Smooth muscle cell (in vitro differentiated cells): ENCODE measurements around the gene GRIA4. TPM values are rescaled to one million over a fixed set of nuclear protein-coding genes. Genes with fewer than 3 reads are reported as not detected.

Source experiments
- DNase-seq: peaks from one replicate; lab custom pipeline; 2025; ENCODE audit not compliant: unreplicated experiment; lab: John Stamatoyannopoulos, UW
- H2AFZ ChIP-seq: fragments of 200-600 bp; sonication (generic); 2 replicates; pipeline ENCODE4 v1.6.0; 2016; ENCODE audit warnings: antibody characterized with exemption, low read depth, mild to moderate bottlenecking
- H3F3A ChIP-seq: fragments of 200-600 bp; sonication (generic); 2 replicates; pipeline ENCODE4 v1.6.0; 2017; ENCODE audit warnings: antibody characterized with exemption, low read depth
- H3K27ac ChIP-seq: fragments of 200-600 bp; sonication (generic); 2 replicates; pipeline ENCODE4 v1.5.1; 2016; ENCODE audit warnings: low read depth, mild to moderate bottlenecking
- H3K27me3 ChIP-seq: fragments of 200-600 bp; sonication (generic); 2 replicates; pipeline ENCODE4 v1.6.1; 2016; ENCODE audit warnings: low read depth, mild to moderate bottlenecking
- H3K36me3 ChIP-seq: fragments of 200-600 bp; sonication (generic); 2 replicates; pipeline ENCODE4 v1.5.1; 2016; ENCODE audit warnings: low read depth
- H3K4me1 ChIP-seq: fragments of 200-600 bp; sonication (generic); 2 replicates; pipeline ENCODE4 v1.5.1; 2016; ENCODE audit warnings: low read depth
- H3K4me2 ChIP-seq: fragments of 200-600 bp; sonication (generic); 2 replicates; pipeline ENCODE4 v1.6.0; 2016; ENCODE audit warnings: mild to moderate bottlenecking
- H3K4me3 ChIP-seq: fragments of 200-600 bp; sonication (generic); 2 replicates; pipeline ENCODE4 v1.5.1; 2016; ENCODE audit warnings: mild to moderate bottlenecking
- H3K79me2 ChIP-seq: fragments of 200-600 bp; sonication (generic); 2 replicates; pipeline ENCODE4 v1.6.0; 2016; ENCODE audit warnings: low read depth, mild to moderate bottlenecking
- H3K9ac ChIP-seq: fragments of 200-600 bp; sonication (generic); 2 replicates; pipeline ENCODE4 v1.6.0; 2016; ENCODE audit warnings: low read depth
- H3K9me3 ChIP-seq: fragments of 200-600 bp; sonication (generic); replicated peaks from 2 replicates; pipeline ENCODE4 v1.5.1; 2016; ENCODE audit warnings: low read depth
- H4K20me1 ChIP-seq: fragments of 200-600 bp; sonication (generic); 2 replicates; pipeline ENCODE4 v1.6.0; 2016; ENCODE audit warnings: low read depth
- CTCF ChIP-seq: fragments of 200-600 bp; sonication (generic); IDR thresholded peaks from 2 replicates; pipeline ENCODE4 v1.5.1; 2017; ENCODE audit warnings: borderline replicate concordance, mild to moderate bottlenecking, antibody characterized with exemption; ENCODE audit not compliant: insufficient read depth, poor library complexity, severe bottlenecking
- WGBS: methylation state at CpG from one replicate; pipeline ENCODE4 v1.1.7; 2016; ENCODE audit warnings: low lambda C conversion rate; 5-methylcytosine and 5-hydroxymethylcytosine counted together
- polyA plus RNA-seq: library from polyadenylated mRNA; unstranded; fragments of >200 nt; fragmentation: Nextera tagmentation; extraction: Ambion mirVana; gene quantifications from 2 replicates; pipeline ENCODE4 v1.2.1, GENCODE V29; 2016
- total RNA-seq: library from RNA; depleted of rRNA; stranded (reverse); fragments of >200 nt; gene quantifications from 2 replicates; pipeline ENCODE4 v1.2.3, GENCODE V29; 2014

Gene GRIA4
- total and polyA plus RNA-seq, 2 experiments from 2014 or later, result 3.1 TPM; not detected in 1

- Histone ChIP-seq H3K79me2 (no peaks in the 10 kb centered on the region), H4K20me1 (no peaks in the 10 kb centered on the region), H3K9me3 (no peaks in the 10 kb centered on the region), H3K27me3 (peaks cover 73% of the 10 kb centered on the region), H3K27ac (no peak overlapping the region), H3K4me3 (no peak overlapping the region), H3K4me2 (no peak overlapping the region), H2AFZ (no peak overlapping the region), H3K36me3 (no peaks in the 10 kb centered on the region), H3K4me1 (peaks cover 3% of the 10 kb centered on the region), H3F3A (no peaks in the 10 kb centered on the region), H3K9ac (no peak overlapping the region)
- 11% methylated on average over 7 of the region's 7 CpGs for WGBS
- DNase-seq, result no peak
- TF ChIP-seq CTCF, result peak; percentile 25
Measured at GRCh38 chr11:105609341-105609781, 512 bp upstream of the GRIA4 start.

- Histone ChIP-seq H3K9ac (no peak overlapping the region), H3K9me3 (no peaks in the 10 kb centered on the region), H3K4me1 (peaks cover 3% of the 10 kb centered on the region), H3K4me2 (peak overlapping the region; percentile 91), H4K20me1 (no peaks in the 10 kb centered on the region), H3K79me2 (no peaks in the 10 kb centered on the region), H3F3A (no peaks in the 10 kb centered on the region), H3K27ac (no peak overlapping the region), H2AFZ (peak overlapping the region; percentile 55), H3K36me3 (no peaks in the 10 kb centered on the region), H3K4me3 (peak overlapping the region; percentile 46), H3K27me3 (peaks cover 78% of the 10 kb centered on the region)
- DNase-seq, result no peak
- no peak for TF ChIP-seq CTCF
- 5% methylated on average over 21 of the region's 21 CpGs for WGBS
Measured at GRCh38 chr11:105610871-105611571, 1.1 kb downstream of the GRIA4 start.

- no peaks in the 10 kb centered on the region for H3K36me3 ChIP-seq
- no peaks in the 10 kb centered on the region for H4K20me1 ChIP-seq
- no peak overlapping the region for H3K27ac ChIP-seq
- no peaks in the 10 kb centered on the region for H3K79me2 ChIP-seq
- H3F3A ChIP-seq, result no peaks in the 10 kb centered on the region
- H3K9me3 ChIP-seq, result no peaks in the 10 kb centered on the region
- 30% methylated on average over 12 of the region's 12 CpGs for WGBS
- peaks cover 3% of the 10 kb centered on the region for H3K4me1 ChIP-seq
- H2AFZ ChIP-seq, result peak overlapping the region; percentile 10
- H3K27me3 ChIP-seq, result peaks cover 76% of the 10 kb centered on the region
- no peak for TF ChIP-seq CTCF
- H3K4me2 ChIP-seq, result peak overlapping the region; percentile 91
- peak overlapping the region; percentile 46 for H3K4me3 ChIP-seq
- no peak overlapping the region for H3K9ac ChIP-seq
- DNase-seq, result no peak
Measured at GRCh38 chr11:105611572-105612441, 1.9 kb downstream of the GRIA4 start.
